K562 (cell line): ENCODE data around the gene ANKRD11. TPM values are rescaled to one million over a fixed set of nuclear protein-coding genes. Genes with fewer than 3 reads are reported as not detected.

ENCODE experiments used
- CEBPB ChIP-seq: fragments of 450-650 bp; IDR thresholded peaks from 2 replicates; pipeline ENCODE4 v1.6.1; 2016; ENCODE audit warnings: missing genetic modification characterization, missing compliant biosample characterization
- E2F4 ChIP-seq: sonication (generic); formaldehyde crosslinking; IDR thresholded peaks from 2 replicates; pipeline ENCODE4 v1.8.0; 2022; ENCODE audit warnings: mild to moderate bottlenecking, low read depth, missing genetic modification reagents
- E2F8 ChIP-seq: fragments of 450-650 bp; IDR thresholded peaks from 2 replicates; pipeline ENCODE4 v1.7.1; 2018; ENCODE audit warnings: mild to moderate bottlenecking, low read depth; ENCODE audit not compliant: partially characterized antibody
- EP400 ChIP-seq: fragments of 450-650 bp; IDR thresholded peaks from 2 replicates; pipeline ENCODE4 v1.6.1; 2017; ENCODE audit warnings: antibody characterized with exemption, mild to moderate bottlenecking, moderate library complexity
- ESRRB ChIP-seq: fragments of 250-450 bp; sonication (Bioruptor Pico); IDR thresholded peaks from 2 replicates; pipeline ENCODE4 v1.5.0; 2020; ENCODE audit warnings: mild to moderate bottlenecking, moderate library complexity, borderline replicate concordance
- EWSR1 ChIP-seq: fragments of 450-650 bp; IDR thresholded peaks from 2 replicates; pipeline ENCODE4 v1.6.1; 2018; ENCODE audit warnings: borderline replicate concordance, mild to moderate bottlenecking, low read depth, moderate library complexity; ENCODE audit not compliant: partially characterized antibody
- GATAD2B ChIP-seq: fragments of 450-650 bp; IDR thresholded peaks from 2 replicates; pipeline ENCODE4 v1.6.1; 2017; ENCODE audit warnings: mild to moderate bottlenecking, borderline replicate concordance
- ILF3 ChIP-seq: fragments of 450-650 bp; IDR thresholded peaks from 2 replicates; pipeline ENCODE4 v1.6.1; 2018; ENCODE audit warnings: antibody characterized with exemption, mild to moderate bottlenecking, moderate library complexity, borderline replicate concordance
- NCOA1 ChIP-seq: fragments of 450-650 bp; IDR thresholded peaks from 2 replicates; pipeline ENCODE4 v1.6.1; 2016; ENCODE audit warnings: low read depth
- NFIC ChIP-seq: fragments of 450-650 bp; IDR thresholded peaks from 2 replicates; pipeline ENCODE4 v1.6.1; 2017; ENCODE audit warnings: mild to moderate bottlenecking, inconsistent platforms
- NR4A1 ChIP-seq, 2 experiments: fragments of 250-450 bp in 1 of 2; fragments of 450-650 bp in 1 of 2; sonication (Bioruptor Pico) in 1 of 2; IDR thresholded peaks; 2 replicates each; pipeline versions ENCODE4 v1.4.0 to v1.6.1; 2016 to 2020; ENCODE audit warnings: mild to moderate bottlenecking in 2 of 2, missing compliant biosample characterization in 1 of 2, missing genetic modification characterization in 1 of 2, moderate library complexity in 1 of 2
- PML ChIP-seq: IDR thresholded peaks from 2 replicates; pipeline ENCODE4 v1.6.1; 2012; ENCODE audit warnings: low read length, inconsistent platforms
- POLR2G ChIP-seq: fragments of 200-400 bp; formaldehyde crosslinking; IDR thresholded peaks from 2 replicates; pipeline ENCODE4 v1.6.1; 2017; ENCODE audit warnings: low read depth, mild to moderate bottlenecking, antibody characterized with exemption, low read length, moderate library complexity
- SMAD4 ChIP-seq: fragments of 250-450 bp; sonication (Bioruptor Pico); conservative IDR thresholded peaks from 2 replicates; pipeline ENCODE4 v1.8.0; 2021; ENCODE audit warnings: inconsistent platforms, mild to moderate bottlenecking, moderate library complexity
- TEAD4 ChIP-seq, 2 experiments: sonication (generic) in 1 of 2; formaldehyde crosslinking in 1 of 2; IDR thresholded peaks; 2 replicates each; pipeline versions ENCODE4 v1.6.1 to v1.8.0; 2012 to 2022; ENCODE audit warnings: borderline replicate concordance in 1 of 2, inconsistent platforms in 1 of 2, low read length in 1 of 2, mild to moderate bottlenecking in 1 of 2, missing genetic modification reagents in 1 of 2
- TFAP4 ChIP-seq: sonication (generic); formaldehyde crosslinking; IDR thresholded peaks from 2 replicates; pipeline ENCODE4 v1.8.0; 2022; ENCODE audit warnings: missing genetic modification reagents, mild to moderate bottlenecking, moderate library complexity, borderline replicate concordance
- ZNF592 ChIP-seq: fragments of 450-650 bp; IDR thresholded peaks from 2 replicates; pipeline ENCODE4 v1.6.1; 2017; ENCODE audit warnings: antibody characterized with exemption, mild to moderate bottlenecking
- ZSCAN32 ChIP-seq: fragments of 450-650 bp; formaldehyde crosslinking; IDR thresholded peaks from 2 replicates; pipeline ENCODE4 v1.4.0; 2020; ENCODE audit warnings: mild to moderate bottlenecking, moderate library complexity
- polyA plus RNA-seq, 8 experiments: library from polyadenylated mRNA; depleted of rRNA in 4 of 8; stranded (reverse) in 5 of 8; unstranded in 3 of 8; fragments of >200 nt; fragmentation: Nextera tagmentation in 2 of 8; fragmentation: Illumina TruSeq in 1 of 8; extraction: Ambion mirVana in 2 of 8; extraction: Trizol in 1 of 8; gene quantifications; 2 replicates each; pipeline versions ENCODE4 v1.2.1 to v1.2.3, GENCODE V29; 2011 to 2014; ENCODE audit warnings: inconsistent platforms in 1 of 8, missing spikeins in 1 of 8
- total RNA-seq, 7 experiments: library from RNA; depleted of rRNA in 6 of 7; stranded (reverse); fragments of >200 nt in 6 of 7; fragmentation: Illumina TruSeq in 2 of 7; extraction: Trizol in 2 of 7; gene quantifications; 2 replicates each; pipeline versions ENCODE4 v1.2.1 to v1.2.3, GENCODE V29; 2011 to 2021; ENCODE audit warnings: low replicate concordance in 1 of 7

Gene ANKRD11
- total and polyA plus RNA-seq, 9 of the 15 experiments (the other 6 are each of a cell fraction or from before 2014, with no cell fraction given) = 4.7 to 126 (median 31.7) TPM

- peak; percentile 84 for TF ChIP-seq ZNF592
- no peak for TF ChIP-seq PML
- peak; percentile 29; the same call in 1 of the 2 replicates for TF ChIP-seq TFAP4
- TF ChIP-seq SMAD4 (CRISPR knock-in tag) = peak; percentile 36
- no peak for TF ChIP-seq NR4A1 (CRISPR knock-in tag; IDR thresholded peaks at IDR 0.05)
- TF ChIP-seq NR4A1 (tag; IDR thresholded peaks at IDR 0.05) = peak; percentile 3; the same call in 1 of the 2 replicates
- no peak for TF ChIP-seq ZSCAN32 (CRISPR knock-in tag)
- no peak for TF ChIP-seq EWSR1
- peak; percentile 77 for TF ChIP-seq EP400
- TF ChIP-seq E2F8 = peak; percentile 33
- TF ChIP-seq POLR2G = no peak
- TF ChIP-seq NCOA1 = 0 out of 2 replicates have a peak, but pooled peaks have one; percentile 26
- TF ChIP-seq TEAD4 (IDR thresholded peaks at IDR 0.05; ENCODE audit: low read length) = no peak
- no peak for TF ChIP-seq TEAD4 (CRISPR knock-in tag; IDR thresholded peaks at IDR 0.05; ENCODE audit: borderline replicate concordance)
- TF ChIP-seq E2F4 (CRISPR knock-in tag) = peak; percentile 73; the same call in 1 of the 2 replicates
- TF ChIP-seq ESRRB (CRISPR knock-in tag) = no peak
- TF ChIP-seq CEBPB = no peak
- peak; percentile 54 for TF ChIP-seq NFIC
- TF ChIP-seq GATAD2B = peak; percentile 79
- no peak for TF ChIP-seq ILF3
Measured at GRCh38 chr16:89325861-89326471, 164.4 kb downstream of the ANKRD11 start (continued).
